Ureter (tissue), 1 donor: ENCODE results near the gene SOX5. TPM values are rescaled to one million over a fixed set of nuclear protein-coding genes. Genes with fewer than 3 reads are reported as not detected.
"Not testable (repeated sequence)": the region's sequence is repeated elsewhere in the genome, so short reads cannot be mapped to it uniquely, and the experiment has no call there.

Experiments used
- DNase-seq: peaks from one replicate; pipeline ENCODE4 v3.0.0-alpha.2; 2020; ENCODE audit warnings: low spot score
- total RNA-seq: library from RNA; stranded (reverse); gene quantifications from one replicate; pipeline ENCODE4 v1.2.4, GENCODE V29; 2023
- donor health status: DM: yes; HTN: yes; CAD: no.

SOX5 gene
- total RNA-seq, 1 donor from 2014 or later, result 23.5 TPM

DNA sequence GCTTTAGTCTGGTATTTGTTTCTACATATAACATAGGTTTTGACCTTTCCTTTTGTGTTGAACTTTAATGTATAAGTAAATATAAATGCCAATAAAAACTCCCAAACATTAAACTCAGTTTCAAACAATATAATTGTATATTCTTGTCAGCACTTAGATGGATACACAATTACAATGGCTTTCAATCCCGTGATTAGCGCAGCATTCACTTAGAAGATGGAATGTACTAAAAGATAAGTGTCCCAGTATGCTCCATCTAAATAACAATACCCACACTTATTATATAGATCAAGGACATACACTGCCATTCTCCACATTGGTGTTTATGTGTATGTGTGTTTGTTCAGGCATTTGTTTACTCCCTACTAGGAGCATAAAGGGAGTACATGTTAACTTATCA is 193.1 kb downstream of the SOX5 start:
- no peak for DNase-seq

DNA sequence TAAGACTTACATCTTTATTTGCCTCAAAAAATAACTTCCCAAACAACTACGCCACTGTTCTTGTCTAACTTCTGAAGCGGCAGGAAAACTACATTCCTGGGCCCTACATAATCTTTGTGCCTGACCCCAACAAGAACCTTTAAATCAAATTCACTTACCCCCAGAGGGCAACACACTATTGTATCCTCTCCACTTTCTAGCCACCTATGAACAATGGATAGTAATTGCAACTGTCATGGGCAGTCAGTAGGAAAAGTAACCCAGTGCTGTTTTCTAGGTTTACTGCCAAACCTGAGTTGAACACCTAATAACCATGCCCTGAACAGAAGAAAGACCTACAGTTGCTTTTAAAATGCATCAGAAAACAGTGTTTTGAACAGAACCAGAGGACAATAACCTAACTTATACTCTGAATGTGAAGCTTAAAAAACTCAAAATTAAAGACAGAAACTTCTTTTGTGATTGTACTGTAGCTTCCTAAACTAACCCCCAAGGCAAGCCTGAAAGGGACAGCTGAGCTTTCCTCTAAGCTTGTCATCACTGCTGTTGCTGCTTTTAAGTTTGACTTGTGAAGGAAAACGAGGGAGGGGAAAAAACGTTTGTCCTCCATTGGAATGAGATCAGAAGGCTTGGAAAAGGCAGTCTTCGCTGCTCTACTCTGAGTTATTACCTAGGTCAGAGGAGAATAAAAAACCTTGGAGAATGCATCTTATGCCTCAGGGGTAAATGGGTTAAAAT is 195.7 kb downstream of the SOX5 start:
- no peak for DNase-seq

GRCh38 chr12:23752245-23752644 is 197.2 kb downstream of the SOX5 start:
- no peak for DNase-seq

DNA sequence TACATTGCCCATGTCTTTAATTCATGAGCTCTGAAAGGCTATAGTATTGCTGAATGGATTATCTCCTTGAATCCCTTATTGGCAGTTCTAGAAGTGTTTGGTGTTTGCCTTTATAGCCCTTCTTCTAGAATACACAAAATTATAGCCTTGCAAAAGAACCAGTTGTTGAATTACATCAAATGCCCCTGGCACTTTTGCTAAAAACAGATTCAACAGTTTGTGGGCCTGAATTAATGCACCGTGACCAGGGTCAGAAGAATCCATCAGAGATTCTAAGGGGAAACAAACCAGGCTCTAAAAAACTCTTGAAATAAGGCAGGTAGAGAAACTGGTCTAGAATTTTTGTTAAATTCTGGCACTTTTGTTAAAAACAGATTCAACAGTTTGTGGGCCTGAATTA is 197.8 kb downstream of the SOX5 start:
- DNase-seq, result no peak

GRCh38 chr12:23750923-23751322 is 198.5 kb downstream of the SOX5 start:
- no peak for DNase-seq

GRCh38 chr12:23744696-23745095 is 204.8 kb downstream of the SOX5 start:
- no peak for DNase-seq

DNA sequence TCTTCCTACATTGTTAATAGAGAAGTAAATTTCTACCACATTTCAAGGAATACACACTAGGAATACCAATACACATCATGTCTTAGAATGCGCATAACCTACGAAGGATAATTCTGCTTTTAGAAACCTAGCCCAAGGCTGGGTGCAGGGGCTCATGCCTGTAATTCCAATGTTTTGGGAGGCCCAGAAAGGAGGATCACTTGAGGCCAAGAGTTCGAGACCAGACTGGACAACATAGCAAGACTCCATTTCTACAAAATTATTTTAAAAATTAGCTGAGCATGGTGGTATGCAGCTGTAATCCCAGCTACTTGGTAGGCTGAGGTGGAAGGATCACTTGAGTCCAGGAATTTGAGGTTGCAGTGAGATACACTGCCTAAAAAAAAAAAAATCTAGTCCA is 206.9 kb downstream of the SOX5 start:
- no peak for DNase-seq

GRCh38 chr12:23731493-23731892 is 218.0 kb downstream of the SOX5 start:
- no peak for DNase-seq

DNA sequence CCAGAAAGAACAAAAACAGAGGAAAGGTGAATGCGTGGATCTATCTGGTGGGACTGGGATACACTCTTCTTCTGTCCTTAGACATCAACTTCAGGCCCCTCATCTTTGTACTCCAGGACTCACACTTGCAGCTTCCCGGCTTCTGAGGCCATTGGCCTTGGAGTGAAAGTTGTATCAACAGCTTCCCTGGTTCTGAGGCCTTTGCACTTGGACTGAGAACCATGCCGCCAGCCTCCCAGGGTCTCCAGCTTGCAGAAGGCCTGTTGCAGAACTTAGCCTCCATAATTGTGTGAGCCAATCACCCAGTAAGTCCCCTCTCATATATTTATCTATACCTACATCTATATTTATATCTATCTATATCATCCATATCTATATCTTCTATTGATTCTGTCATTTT is 218.4 kb downstream of the SOX5 start:
- no peak for DNase-seq

- DNase-seq, result no peak
These were observed 220.1 kb downstream of the SOX5 start for GRCh38 chr12:23729359-23729758.

DNA sequence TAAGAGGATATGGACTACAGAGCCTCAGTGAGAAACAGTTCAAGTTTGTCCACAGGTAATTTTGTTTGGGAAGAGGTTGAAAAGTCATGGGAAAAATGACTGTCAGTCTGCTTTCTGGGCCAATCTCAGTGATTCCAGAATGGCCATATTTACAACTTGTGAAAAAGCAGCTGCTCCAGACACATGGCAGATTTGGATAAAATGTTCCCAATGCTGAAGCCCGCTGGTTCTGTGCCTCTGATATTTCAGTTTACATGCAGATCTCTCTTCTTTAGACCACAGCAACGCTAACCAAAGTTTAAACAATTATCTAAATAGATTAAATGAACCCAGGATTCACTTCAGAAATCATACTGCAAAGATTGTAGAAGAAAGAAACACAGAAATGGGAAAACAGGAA is 222.8 kb downstream of the SOX5 start:
- no peak for DNase-seq

- no peak for DNase-seq
These were observed 226.8 kb downstream of the SOX5 start for GRCh38 chr12:23722655-23723054.

DNA sequence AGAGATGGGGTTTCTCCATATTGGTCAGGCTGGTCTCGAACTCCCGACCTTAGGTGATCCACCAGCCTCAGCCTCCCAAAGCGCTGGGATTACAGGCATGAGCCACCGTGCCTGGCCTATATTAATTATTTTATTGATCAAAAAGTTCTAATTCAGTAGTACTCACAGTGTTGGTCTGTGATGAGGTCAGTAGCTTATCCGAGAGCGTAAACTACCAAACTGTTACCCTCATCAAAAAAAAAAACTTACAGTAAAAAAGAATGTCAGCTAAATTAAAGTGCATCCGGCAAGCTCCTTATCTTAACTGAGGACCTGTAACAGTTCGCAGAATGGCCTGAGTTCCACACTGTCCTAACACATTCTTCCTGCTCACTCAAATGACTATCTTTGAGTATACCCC is 228.2 kb downstream of the SOX5 start:
- DNase-seq, result no peak

DNA sequence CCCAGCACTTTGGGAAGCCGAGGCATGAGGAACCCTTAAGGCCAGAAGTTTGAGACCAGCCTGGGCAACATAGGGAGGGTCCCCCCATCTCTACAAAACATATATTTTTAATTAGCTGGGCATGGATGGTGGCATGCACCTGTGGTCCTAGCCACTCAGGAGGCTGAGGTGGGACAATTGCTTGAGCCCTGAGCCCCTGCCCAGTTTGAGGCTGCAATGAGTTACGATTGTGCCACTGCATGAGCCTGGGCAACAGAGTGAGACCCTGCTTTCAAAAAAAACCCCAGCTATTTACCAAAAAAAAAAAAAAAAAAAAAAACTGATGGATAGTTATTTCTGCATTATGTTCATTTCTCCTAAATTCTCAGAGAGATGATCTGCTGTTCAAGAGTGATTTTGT is 230.0 kb downstream of the SOX5 start:
- no peak for DNase-seq

DNA sequence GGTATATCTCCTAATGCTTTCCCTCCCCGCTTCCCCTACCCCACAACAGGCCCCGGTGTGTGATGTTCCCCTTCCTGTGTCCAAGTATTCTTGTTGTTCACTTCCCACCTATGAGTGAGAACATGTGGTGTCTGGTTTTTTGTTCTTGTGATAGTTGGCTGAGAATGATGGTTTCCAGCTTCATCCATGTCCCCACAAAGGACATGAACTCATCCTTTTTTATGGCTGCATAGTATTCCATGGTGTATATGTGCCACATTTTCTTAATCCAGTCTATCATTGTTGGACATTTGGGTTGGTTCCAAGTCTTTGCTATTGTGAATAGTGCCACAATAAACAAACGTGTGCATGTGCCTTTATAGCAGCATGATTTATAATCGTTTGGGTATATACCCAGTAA is 239.1 kb downstream of the SOX5 start:
- DNase-seq, result not testable (repeated sequence)

DNA sequence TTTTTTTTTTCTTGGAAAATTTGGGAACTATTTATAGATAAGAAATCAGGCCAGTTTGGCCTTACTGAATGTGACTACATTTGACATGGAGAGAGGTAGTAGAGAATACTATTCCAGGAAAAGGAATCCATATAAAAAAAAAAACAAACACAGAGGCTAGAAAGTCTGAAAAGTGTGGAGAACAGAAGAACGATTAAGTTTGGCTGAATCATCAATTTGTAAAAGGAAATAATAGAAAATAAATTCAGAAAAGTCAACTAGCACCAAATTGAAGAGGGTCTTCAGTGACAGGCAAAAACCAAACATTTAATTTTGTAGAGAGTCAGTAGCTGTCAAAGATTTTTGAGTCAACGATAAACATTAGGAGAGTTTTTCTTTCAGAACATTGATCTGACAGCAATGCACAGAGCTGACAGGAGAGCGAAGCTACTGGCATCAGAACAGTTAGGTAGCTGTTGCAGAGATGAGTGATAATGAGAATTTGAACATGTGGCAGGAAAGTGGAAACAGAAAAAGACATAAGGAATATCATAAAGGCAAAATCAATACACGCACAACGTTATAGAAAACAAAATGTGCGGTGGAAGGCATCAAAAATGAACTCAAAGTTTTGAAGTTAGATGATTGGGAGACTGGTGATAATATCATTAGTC is 241.2 kb downstream of the SOX5 start:
- no peak for DNase-seq

GRCh38 chr12:23707270-23707669 is 242.2 kb downstream of the SOX5 start:
- no peak for DNase-seq

DNA sequence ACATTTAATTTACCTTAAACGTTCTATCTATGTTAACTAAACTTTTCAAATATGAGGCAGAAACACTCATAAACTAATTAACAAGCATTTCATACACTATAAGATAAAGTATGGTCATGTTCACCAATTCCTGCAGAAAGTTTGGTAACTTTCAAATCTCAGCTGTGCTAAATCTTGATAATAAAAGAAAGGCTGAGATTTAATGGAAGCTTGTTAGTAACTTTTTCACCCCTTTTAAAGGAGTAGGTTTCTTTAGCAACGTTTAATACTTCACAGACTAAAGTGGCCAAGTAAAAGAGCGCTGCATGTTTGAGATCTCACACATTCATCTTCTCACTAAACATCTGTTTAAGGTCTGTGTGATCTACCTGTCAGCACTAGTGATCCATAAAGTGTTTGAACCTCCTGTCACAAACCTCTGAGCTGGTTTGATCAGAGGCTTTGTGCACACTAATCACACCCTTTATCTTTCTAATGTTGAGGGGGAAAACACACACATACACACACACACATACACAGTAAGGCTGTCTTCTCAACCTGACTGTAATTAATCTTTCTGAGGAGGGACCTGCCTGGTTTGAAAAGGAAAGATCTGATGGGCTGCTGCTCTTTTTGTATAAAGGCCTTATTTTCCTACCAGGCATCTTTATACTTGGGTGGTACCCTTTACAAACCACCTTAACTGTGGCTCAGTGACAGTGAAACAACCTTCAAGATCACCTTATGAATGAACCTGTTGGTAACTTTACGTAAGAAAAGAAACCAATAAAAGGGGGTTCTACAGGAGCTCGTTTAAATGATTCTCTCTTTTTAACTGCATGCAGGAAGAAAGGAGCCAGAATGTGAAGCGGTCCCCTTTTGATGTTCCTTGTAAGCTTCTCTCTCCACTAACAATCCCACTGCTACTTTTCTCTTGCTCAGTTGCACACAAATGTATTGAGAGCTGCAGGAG is 244.2 kb downstream of the SOX5 start:
- no peak for DNase-seq

- DNase-seq, result no peak
These were observed 246.4 kb downstream of the SOX5 start for GRCh38 chr12:23703051-23703450.

GRCh38 chr12:23699031-23699430 is 250.4 kb downstream of the SOX5 start:
- no peak for DNase-seq

- no peak for DNase-seq
These were observed 254.6 kb downstream of the SOX5 start for GRCh38 chr12:23694920-23695319.

- no peak for DNase-seq
These were observed 255.2 kb downstream of the SOX5 start for GRCh38 chr12:23694307-23694706.

DNA sequence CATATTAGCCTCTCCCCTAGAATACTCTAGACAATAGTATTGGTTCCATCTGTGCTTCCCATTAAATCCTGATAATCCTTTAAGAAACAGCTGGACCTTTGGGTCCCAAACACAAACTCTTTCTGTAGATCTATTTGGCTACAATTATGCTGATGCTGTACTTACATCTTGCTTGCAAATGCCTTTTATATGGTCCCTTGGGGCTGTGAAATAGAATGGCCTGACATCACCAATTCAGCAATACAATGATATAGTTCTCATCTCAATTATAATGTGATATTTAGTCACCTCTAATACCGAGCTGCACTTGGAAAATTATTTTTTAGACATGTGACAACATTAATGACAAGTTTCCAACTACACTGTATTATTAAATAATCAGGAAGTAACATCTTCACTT is 261.5 kb downstream of the SOX5 start:
- no peak for DNase-seq
